HepG2 (cell line): ENCODE results near the gene PXMP4. TPM values are rescaled to one million over a fixed set of nuclear protein-coding genes. Genes with fewer than 3 reads are reported as not detected.

Experiments
- FOXK1 ChIP-seq: sonication (generic); formaldehyde crosslinking; IDR thresholded peaks from 2 replicates; pipeline ENCODE4 v1.4.0; 2020; ENCODE audit warnings: low read depth, missing genetic modification reagents, borderline replicate concordance
- HNRNPH1 ChIP-seq: fragments of 200-400 bp; formaldehyde crosslinking; optimal IDR thresholded peaks from 2 replicates; pipeline ENCODE3; 2017; ENCODE audit warnings: mild to moderate bottlenecking, low read depth, low read length
- MEIS2 ChIP-seq: sonication (generic); formaldehyde crosslinking; IDR thresholded peaks from 2 replicates; pipeline ENCODE4 v1.9.0; 2021; ENCODE audit warnings: mild to moderate bottlenecking, missing genetic modification reagents
- NFE2L1 ChIP-seq: sonication (generic); formaldehyde crosslinking; IDR thresholded peaks from 2 replicates; pipeline ENCODE4 v1.4.0; 2020; ENCODE audit warnings: missing genetic modification reagents, mild to moderate bottlenecking, borderline replicate concordance
- RAD21 ChIP-seq: fragments of 450-650 bp; formaldehyde crosslinking; IDR thresholded peaks from 2 replicates; pipeline ENCODE4 v1.5.0; 2020; ENCODE audit warnings: mild to moderate bottlenecking
- THYN1 ChIP-seq: sonication (generic); formaldehyde crosslinking; IDR thresholded peaks from 2 replicates; pipeline ENCODE4 v1.8.1; 2023; ENCODE audit warnings: low read depth, mild to moderate bottlenecking, moderate library complexity, missing genetic modification reagents, borderline replicate concordance
- ZBTB3 ChIP-seq: sonication (generic); formaldehyde crosslinking; IDR thresholded peaks from 2 replicates; pipeline ENCODE4 v1.4.0; 2020; ENCODE audit warnings: low read depth, mild to moderate bottlenecking, moderate library complexity, missing genetic modification reagents, borderline replicate concordance
- ZMYM4 ChIP-seq: sonication (generic); formaldehyde crosslinking; IDR thresholded peaks from 2 replicates; pipeline ENCODE4 v1.8.1; 2023; ENCODE audit warnings: mild to moderate bottlenecking, missing genetic modification reagents
- ZNF549 ChIP-seq: sonication (generic); formaldehyde crosslinking; IDR thresholded peaks from 2 replicates; pipeline ENCODE4 v1.5.0; 2020; ENCODE audit warnings: missing genetic modification reagents
- ZNF772 ChIP-seq: sonication (generic); formaldehyde crosslinking; IDR thresholded peaks from 2 replicates; pipeline ENCODE4 v1.5.0; 2020; ENCODE audit warnings: mild to moderate bottlenecking, missing genetic modification reagents
- polyA plus RNA-seq, 8 experiments: library from polyadenylated mRNA; depleted of rRNA in 3 of 8; stranded (reverse) in 7 of 8; unstranded in 1 of 8; fragments of >200 nt; fragmentation: Illumina TruSeq in 4 of 8; extraction: Trizol in 4 of 8; gene quantifications; 2 replicates each; pipeline versions ENCODE4 v1.2.1 to v1.2.3, GENCODE V29; 2011 to 2016; ENCODE audit warnings: low read depth in 4 of 8, missing spikeins in 1 of 8, mixed read lengths in 1 of 8; ENCODE audit not compliant: insufficient read depth in 1 of 8
- total RNA-seq, 5 experiments: library from RNA; depleted of rRNA; stranded (reverse); fragments of >200 nt; fragmentation: Illumina TruSeq; extraction: Trizol; gene quantifications; 2 replicates each; pipeline ENCODE4 v1.2.3, GENCODE V29; 2016; ENCODE audit warnings: low read depth in 1 of 5
- TF ChIP-seq, protein P1 (sequence below): sonication (generic); formaldehyde crosslinking; IDR thresholded peaks from 2 replicates; pipeline ENCODE4 v1.8.0; 2022; ENCODE audit warnings: mild to moderate bottlenecking, missing genetic modification reagents
- TF ChIP-seq, protein P2 (sequence below): sonication (generic); formaldehyde crosslinking; IDR thresholded peaks from 2 replicates; pipeline ENCODE4 v1.5.0; 2020; ENCODE audit warnings: mild to moderate bottlenecking, missing genetic modification reagents, borderline replicate concordance
- TF ChIP-seq, protein P3 (sequence below): sonication (generic); formaldehyde crosslinking; IDR thresholded peaks from 2 replicates; pipeline ENCODE4 v1.8.1; 2023; ENCODE audit warnings: mild to moderate bottlenecking, missing genetic modification reagents
- TF ChIP-seq, protein P4 (sequence below): sonication (generic); formaldehyde crosslinking; IDR thresholded peaks from 2 replicates; pipeline ENCODE4 v1.9.0; 2022; ENCODE audit warnings: low read depth, missing genetic modification reagents
- TF ChIP-seq, protein P5 (sequence below): IDR thresholded peaks from 2 replicates; pipeline ENCODE4 v1.6.1; 2016; ENCODE audit warnings: mild to moderate bottlenecking
- TF ChIP-seq, protein P6 (sequence below): sonication (generic); formaldehyde crosslinking; IDR thresholded peaks from 2 replicates; pipeline ENCODE4 v1.5.1; 2020; ENCODE audit warnings: mild to moderate bottlenecking, moderate library complexity, missing genetic modification reagents
- TF ChIP-seq, protein P7 (sequence below): sonication (generic); formaldehyde crosslinking; IDR thresholded peaks from 2 replicates; pipeline ENCODE4 v1.4.0; 2020; ENCODE audit warnings: missing genetic modification reagents

PXMP4 gene
- total and polyA plus RNA-seq, 2 of the 13 experiments (the other 11 are each of a cell fraction or from before 2014, with no cell fraction given) = not detected

DNA sequence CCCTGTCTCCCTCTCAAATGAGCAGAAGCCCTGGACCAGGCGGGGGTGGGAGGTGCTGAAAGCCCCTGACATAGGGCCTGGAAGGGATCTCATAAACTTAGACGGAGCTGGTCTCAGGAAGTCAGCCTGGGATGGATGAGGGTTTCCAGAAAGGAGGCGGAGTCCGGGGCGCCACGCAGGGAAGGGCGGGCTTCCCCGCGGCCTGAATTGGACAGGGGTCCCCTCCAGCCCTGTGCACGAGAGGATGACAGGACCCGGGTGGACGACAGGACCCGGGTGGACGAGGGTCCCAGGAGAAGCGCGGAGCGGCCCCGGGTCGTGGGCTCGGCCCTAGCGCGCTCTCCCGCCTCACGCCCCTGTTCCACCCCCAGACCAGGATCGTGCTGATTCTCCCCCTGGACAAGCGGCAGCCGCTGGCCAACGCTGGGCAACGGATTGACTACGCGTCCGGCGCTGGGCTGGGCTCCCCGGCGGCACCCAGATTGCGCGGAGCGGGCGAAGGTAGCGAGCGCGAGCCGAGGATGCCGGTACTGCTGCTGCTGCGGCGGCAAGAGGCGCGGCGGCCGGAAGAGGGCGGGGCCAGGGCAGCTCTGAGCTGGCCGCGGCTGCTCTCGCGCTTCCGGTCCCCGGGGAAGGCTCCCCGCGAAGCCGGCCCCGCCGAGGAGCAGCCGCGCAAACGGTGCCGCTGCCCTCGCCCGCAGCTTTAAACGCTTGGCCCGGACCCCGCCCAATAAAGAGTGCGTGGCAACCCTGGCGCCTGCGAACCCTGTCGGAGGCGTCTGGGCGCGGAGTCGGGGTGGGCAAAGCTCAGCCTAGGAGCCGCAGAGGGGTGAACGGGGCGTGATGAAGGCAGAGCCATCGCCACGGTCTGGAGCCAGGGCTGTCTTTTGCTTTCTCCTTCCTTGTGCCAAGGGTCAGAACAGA lies 56.7 kb downstream of the PXMP4 start (continued):
- TF ChIP-seq MEIS2 (CRISPR knock-in tag) (peak; percentile 51; the same call in 1 of the 2 replicates), ZMYM4 (CRISPR knock-in tag) (peak; percentile 60; the same call in 1 of the 2 replicates), THYN1 (CRISPR knock-in tag) (peak; percentile 99; the same call in 1 of the 2 replicates), RAD21 (CRISPR knock-in tag) (peak; percentile 74), ZNF772 (peak; percentile 97), NFE2L1 (CRISPR knock-in tag) (no peak; the same call in none of the 2 replicates), FOXK1 (CRISPR knock-in tag) (no peak), ZBTB3 (CRISPR knock-in tag) (no peak; the same call in 1 of the 2 replicates), HNRNPH1 (peak; percentile 57), ZNF549 (CRISPR knock-in tag) (0 out of 2 replicates have a peak, but pooled peaks have one; percentile 72)
- TF ChIP-seq, protein P1, sequence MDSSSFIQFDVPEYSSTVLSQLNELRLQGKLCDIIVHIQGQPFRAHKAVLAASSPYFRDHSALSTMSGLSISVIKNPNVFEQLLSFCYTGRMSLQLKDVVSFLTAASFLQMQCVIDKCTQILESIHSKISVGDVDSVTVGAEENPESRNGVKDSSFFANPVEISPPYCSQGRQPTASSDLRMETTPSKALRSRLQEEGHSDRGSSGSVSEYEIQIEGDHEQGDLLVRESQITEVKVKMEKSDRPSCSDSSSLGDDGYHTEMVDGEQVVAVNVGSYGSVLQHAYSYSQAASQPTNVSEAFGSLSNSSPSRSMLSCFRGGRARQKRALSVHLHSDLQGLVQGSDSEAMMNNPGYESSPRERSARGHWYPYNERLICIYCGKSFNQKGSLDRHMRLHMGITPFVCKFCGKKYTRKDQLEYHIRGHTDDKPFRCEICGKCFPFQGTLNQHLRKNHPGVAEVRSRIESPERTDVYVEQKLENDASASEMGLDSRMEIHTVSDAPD (CRISPR knock-in tag) = peak; percentile 83
- TF ChIP-seq, protein P2, sequence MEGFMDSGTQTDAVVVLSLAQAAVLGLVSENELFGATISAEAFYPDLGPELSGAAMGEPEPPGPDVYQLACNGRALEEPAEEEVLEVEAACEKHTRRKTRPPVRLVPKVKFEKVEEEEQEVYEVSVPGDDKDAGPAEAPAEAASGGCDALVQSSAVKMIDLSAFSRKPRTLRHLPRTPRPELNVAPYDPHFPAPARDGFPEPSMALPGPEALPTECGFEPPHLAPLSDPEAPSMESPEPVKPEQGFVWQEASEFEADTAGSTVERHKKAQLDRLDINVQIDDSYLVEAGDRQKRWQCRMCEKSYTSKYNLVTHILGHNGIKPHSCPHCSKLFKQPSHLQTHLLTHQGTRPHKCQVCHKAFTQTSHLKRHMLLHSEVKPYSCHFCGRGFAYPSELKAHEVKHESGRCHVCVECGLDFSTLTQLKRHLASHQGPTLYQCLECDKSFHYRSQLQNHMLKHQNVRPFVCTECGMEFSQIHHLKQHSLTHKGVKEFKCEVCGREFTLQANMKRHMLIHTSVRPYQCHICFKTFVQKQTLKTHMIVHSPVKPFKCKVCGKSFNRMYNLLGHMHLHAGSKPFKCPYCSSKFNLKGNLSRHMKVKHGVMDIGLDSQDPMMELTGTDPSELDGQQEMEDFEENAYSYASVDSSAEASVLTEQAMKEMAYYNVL = peak; percentile 23; the same call in 1 of the 2 replicates
- TF ChIP-seq, protein P3, sequence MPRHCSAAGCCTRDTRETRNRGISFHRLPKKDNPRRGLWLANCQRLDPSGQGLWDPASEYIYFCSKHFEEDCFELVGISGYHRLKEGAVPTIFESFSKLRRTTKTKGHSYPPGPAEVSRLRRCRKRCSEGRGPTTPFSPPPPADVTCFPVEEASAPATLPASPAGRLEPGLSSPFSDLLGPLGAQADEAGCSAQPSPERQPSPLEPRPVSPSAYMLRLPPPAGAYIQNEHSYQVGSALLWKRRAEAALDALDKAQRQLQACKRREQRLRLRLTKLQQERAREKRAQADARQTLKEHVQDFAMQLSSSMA (CRISPR knock-in tag) = peak; percentile 92
- TF ChIP-seq, protein P4, sequence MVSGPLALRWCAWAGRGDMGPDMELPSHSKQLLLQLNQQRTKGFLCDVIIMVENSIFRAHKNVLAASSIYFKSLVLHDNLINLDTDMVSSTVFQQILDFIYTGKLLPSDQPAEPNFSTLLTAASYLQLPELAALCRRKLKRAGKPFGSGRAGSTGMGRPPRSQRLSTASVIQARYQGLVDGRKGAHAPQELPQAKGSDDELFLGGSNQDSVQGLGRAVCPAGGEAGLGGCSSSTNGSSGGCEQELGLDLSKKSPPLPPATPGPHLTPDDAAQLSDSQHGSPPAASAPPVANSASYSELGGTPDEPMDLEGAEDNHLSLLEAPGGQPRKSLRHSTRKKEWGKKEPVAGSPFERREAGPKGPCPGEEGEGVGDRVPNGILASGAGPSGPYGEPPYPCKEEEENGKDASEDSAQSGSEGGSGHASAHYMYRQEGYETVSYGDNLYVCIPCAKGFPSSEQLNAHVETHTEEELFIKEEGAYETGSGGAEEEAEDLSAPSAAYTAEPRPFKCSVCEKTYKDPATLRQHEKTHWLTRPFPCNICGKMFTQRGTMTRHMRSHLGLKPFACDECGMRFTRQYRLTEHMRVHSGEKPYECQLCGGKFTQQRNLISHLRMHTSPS (CRISPR knock-in tag) = peak; percentile 79; the same call in 1 of the 2 replicates
- TF ChIP-seq, protein P5, sequence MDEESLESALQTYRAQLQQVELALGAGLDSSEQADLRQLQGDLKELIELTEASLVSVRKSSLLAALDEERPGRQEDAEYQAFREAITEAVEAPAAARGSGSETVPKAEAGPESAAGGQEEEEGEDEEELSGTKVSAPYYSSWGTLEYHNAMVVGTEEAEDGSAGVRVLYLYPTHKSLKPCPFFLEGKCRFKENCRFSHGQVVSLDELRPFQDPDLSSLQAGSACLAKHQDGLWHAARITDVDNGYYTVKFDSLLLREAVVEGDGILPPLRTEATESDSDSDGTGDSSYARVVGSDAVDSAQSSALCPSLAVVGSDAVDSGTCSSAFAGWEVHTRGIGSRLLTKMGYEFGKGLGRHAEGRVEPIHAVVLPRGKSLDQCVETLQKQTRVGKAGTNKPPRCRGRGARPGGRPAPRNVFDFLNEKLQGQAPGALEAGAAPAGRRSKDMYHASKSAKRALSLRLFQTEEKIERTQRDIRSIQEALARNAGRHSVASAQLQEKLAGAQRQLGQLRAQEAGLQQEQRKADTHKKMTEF (CRISPR knock-in tag) = peak; percentile 98
- TF ChIP-seq, protein P6, sequence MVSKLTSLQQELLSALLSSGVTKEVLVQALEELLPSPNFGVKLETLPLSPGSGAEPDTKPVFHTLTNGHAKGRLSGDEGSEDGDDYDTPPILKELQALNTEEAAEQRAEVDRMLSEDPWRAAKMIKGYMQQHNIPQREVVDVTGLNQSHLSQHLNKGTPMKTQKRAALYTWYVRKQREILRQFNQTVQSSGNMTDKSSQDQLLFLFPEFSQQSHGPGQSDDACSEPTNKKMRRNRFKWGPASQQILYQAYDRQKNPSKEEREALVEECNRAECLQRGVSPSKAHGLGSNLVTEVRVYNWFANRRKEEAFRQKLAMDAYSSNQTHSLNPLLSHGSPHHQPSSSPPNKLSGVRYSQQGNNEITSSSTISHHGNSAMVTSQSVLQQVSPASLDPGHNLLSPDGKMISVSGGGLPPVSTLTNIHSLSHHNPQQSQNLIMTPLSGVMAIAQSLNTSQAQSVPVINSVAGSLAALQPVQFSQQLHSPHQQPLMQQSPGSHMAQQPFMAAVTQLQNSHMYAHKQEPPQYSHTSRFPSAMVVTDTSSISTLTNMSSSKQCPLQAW (CRISPR knock-in tag) = peak; percentile 73
- TF ChIP-seq, protein P7, sequence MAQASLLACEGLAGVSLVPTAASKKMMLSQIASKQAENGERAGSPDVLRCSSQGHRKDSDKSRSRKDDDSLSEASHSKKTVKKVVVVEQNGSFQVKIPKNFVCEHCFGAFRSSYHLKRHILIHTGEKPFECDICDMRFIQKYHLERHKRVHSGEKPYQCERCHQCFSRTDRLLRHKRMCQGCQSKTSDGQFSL (CRISPR knock-in tag) = peak; percentile 65; the same call in 1 of the 2 replicates
